ENCODE measurements around the gene UBE2O.

DNA sequence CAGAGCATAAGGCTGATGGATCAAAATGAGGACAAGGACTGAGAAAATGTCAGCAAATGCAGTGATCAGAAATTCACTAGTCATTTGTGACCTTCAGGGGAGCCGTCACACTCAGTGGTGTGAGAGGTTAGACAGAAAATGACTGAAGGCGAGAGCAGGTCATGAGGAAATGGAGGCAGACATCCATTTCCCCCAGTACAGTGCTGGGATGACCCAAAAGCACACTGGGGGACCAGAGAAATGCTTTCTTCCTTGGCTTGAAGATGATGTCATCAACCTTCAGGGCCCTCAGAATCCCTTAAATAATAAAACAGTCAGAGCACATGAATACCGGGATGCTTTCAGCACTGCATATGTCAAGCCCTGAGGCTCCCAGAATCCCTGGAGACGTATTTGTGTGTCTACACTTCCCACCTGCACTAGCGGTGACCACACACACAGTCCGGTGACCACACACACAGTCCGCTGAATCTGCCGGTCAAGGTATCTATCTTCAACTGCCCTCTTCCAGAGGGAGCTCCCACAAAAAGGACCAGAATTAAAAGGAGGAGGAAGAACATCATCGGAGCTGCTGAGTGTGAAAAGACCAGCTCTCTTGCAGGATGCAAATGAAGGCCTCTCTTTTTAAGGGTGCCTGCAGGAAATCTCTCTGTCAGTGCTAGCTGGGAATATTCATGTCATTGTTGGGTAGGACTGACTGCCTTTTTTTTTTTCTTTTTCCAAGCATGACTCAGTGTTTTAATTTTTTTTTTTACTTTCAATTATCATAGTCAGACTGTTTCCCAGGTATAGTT is 8.2 kb downstream of the UBE2O start:
- TF ChIP-seq CTCF (IDR thresholded peaks at IDR 0.05) (no peak), POLR2A (IDR thresholded peaks at IDR 0.05) (no peak), POLR2AphosphoS5 (IDR thresholded peaks at IDR 0.05) (no peak), EP300 (IDR thresholded peaks at IDR 0.05) (no peak)

Data from upper lobe of left lung (tissue), 4 donors.